GM18499 (cell line): ENCODE results near the gene SIGLEC5.

Source experiments
- ATAC-seq: cut with Tn5 transposase; IDR thresholded peaks from one replicate; pipeline ENCODE4 v1.9.1; 2021; ENCODE audit warnings: moderate number of reproducible peaks; ENCODE audit not compliant: insufficient read depth, unreplicated experiment

The SIGLEC5 gene

DNA sequence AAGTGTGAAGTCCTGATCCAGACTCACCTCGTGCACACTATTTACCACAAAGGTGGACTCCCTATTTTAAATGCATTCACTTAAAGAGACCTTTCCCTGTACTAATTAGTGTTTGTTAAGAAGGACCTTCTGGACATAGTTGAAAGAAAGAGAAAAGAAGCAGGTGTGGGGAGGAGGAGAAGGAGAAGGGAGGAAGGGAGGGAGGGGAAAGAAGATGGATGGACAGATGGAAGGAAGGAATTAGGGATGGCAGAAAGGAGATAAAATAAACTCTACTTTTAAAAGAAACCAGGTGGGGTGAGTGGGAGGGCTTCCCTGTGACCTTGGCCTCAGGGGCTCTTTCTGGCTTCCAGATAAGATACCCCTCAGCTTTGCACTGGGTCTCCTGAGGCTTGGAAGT, 37.7 kb downstream of the SIGLEC5 start:
- ATAC-seq = no peak

DNA sequence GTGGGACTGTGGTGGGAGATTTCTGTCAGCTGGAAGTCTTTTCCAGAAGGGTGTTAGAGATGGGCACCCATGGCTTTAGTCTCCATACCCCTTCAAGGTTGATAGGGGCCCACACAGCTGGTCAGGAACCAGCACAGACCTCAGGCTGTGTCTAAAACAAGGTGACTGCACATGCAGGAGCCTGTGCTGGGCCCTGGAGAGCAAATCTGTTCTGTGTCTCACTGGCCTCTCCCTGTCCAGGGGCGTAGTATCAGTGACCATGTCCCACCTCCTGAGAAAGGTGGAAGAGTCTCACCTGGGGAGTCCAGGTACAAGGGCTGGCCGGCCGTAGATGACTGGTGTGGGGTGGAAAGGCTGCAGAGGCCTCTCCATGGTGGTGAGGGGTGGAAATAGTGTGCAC, 39.8 kb downstream of the SIGLEC5 start:
- ATAC-seq = no peak

DNA sequence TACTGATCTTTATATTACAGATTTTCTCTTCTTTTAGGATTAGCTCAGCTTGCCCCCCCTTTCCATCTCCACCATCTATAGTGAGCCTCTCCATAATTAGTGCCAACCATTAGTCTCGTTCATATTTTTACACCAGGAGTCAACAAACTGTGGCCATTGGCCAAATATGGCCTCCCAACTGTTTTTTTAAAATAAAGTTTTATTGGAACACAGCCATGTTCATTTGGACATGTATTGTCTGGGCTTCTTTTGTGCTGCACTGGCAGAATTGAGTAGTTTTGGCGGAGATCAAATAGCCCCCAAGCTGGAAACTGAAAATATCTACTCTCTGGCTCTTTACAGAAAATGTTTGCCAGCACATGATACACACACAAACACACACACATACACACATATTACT, 40.7 kb downstream of the SIGLEC5 start:
- no peak for ATAC-seq

DNA sequence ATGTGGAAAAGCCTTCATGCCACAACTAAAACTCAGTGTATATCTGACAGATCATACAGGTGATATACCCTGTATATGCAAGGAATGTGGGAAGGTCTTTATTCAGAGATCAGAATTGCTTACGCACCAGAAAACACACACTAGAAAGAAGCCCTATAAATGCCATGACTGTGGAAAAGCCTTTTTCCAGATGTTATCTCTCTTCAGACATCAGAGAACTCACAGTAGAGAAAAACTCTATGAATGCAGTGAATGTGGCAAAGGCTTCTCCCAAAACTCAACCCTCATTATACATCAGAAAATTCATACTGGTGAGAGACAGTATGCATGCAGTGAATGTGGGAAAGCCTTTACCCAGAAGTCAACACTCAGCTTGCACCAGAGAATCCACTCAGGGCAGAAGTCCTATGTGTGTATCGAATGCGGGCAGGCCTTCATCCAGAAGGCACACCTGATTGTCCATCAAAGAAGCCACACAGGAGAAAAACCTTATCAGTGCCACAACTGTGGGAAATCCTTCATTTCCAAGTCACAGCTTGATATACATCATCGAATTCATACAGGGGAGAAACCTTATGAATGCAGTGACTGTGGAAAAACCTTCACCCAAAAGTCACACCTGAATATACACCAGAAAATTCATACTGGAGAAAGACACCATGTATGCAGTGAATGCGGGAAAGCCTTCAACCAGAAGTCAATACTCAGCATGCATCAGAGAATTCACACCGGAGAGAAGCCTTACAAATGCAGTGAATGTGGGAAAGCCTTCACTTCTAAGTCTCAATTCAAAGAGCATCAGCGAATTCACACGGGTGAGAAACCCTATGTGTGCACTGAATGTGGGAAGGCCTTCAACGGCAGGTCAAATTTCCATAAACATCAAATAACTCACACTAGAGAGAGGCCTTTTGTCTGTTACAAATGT, 42.7 kb downstream of the SIGLEC5 start:
- no peak for ATAC-seq

DNA sequence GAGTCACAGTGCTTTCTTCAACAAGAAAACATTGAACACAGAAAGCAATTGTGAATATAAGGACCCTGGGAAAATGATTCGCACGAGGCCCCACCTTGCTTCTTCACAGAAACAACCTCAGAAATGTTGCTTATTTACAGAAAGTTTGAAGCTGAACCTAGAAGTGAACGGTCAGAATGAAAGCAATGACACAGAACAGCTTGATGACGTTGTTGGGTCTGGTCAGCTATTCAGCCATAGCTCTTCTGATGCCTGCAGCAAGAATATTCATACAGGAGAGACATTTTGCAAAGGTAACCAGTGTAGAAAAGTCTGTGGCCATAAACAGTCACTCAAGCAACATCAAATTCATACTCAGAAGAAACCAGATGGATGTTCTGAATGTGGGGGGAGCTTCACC, 43.4 kb downstream of the SIGLEC5 start:
- ATAC-seq = no peak

DNA sequence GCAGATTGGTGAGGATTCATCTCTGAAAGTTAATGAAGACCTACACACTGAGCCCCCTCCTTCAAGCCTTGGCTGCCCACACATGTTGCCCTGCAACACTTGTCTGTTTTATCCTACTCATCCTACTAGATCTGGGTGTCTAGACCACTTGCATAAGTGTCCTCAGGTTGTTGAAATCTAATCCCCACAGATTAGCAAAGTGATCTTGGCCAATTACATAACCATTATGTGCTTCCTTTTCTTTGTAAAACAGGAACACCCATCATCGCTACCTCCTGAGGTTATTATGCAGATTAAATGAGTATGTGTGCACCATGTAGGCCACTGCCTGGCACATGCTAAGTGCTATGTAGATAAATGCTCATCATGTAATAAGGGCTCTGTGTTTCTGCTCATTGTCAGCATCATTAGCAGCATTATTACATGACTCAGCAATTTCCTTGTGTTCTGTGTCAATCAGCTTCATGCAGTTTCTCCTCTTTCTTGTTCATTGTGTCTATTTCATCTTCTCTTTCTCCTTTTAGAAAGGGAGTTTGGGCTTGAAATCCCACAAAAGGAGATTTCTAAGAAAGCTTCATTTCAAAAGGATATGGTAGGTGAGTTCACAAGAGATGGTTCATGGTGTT, 44.0 kb downstream of the SIGLEC5 start:
- ATAC-seq = no peak

DNA sequence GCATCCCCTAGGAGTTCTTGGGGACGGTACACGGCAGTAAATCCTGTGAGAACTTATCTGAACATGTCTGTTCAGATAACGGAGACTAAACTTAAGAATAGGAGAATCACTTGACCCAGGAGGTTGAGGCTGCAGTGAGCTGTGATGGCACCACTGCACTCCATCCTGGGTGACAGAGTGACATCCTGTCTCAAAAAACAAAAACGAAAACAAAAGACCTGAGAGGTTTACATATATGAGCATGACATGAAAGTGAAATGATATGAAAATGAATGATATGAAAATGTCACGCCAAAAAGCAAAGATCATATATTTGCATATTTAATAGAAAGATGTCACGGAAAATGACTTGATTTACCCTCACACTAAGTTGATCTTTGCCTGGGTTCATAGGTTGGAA, 53.4 kb downstream of the SIGLEC5 start:
- no peak for ATAC-seq

DNA sequence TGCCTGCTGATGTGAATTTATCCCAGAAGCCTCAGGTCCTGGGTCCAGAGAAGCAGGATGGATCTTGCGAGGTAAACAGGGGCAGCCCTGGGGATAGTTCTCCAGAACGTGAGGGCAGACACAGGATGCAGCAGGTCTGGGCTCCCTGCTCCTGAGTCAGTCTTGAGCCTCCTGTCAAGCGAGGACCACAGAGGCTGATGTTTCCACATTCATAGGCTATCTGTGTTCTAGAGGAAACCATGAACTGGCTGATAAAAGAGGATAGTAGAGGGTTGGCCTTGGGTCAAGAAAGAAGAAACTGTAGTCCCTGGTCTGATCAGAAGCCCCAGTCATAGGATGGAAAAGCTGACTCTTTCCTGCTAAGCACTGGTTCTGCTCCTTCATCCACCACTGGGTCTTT, 56.9 kb downstream of the SIGLEC5 start:
- no peak for ATAC-seq

DNA sequence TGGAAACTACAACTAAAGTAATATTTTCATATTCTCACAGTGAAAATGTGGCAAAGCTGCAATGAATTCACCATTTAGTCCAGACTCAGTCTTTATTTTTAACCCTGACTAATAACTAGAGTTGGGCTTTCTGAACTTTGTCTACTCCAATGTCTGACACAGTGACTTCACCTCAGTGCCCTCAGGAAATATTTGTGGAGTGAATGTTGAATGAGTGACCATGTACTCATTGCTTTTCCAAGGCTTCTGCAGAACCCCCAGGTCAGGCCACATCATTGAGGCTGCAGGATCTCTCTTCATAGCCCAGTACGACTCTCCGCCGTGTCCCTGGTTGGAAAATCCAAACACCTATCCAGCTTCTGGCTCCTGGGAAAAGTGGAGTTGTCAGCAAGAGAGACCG, 57.3 kb downstream of the SIGLEC5 start:
- ATAC-seq = no peak

DNA sequence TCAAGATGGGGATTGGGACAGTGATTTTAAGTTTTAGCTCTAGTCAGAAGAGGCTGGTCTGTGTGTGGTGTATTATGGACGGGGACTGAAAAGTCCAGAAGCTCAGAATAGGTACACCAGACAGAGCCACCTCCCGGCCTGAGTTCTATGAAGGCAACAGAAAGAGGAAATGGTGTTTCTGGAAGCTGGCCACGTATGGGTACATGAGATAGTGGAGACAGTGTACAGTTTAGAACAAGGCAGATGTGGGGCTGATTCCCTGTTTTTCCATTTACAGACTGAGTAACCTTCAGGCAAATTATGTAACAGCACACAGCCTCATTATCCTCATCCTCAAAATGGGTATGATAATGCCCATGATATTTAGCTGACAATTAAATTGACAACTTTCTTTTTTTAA, 57.8 kb downstream of the SIGLEC5 start:
- ATAC-seq = no peak

DNA sequence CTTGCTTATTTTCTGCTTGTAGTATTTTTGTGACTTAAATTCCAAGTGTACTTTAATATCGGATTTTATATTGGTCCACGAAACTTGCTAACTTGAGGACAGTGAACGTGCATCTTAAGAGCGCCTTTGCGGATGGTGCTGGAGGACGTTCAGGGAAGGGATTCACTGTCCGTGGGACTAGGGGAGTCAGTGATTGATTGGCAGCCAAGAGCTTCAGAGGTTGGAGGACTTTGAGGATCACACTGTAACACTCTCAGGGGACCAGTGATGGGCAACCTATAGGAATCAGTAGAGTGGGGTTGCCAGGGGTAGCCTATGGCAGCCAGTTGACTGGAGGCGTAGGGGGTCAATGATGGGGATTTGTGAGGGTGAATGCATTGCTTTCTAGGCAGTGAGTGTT, 58.6 kb downstream of the SIGLEC5 start:
- no peak for ATAC-seq

DNA sequence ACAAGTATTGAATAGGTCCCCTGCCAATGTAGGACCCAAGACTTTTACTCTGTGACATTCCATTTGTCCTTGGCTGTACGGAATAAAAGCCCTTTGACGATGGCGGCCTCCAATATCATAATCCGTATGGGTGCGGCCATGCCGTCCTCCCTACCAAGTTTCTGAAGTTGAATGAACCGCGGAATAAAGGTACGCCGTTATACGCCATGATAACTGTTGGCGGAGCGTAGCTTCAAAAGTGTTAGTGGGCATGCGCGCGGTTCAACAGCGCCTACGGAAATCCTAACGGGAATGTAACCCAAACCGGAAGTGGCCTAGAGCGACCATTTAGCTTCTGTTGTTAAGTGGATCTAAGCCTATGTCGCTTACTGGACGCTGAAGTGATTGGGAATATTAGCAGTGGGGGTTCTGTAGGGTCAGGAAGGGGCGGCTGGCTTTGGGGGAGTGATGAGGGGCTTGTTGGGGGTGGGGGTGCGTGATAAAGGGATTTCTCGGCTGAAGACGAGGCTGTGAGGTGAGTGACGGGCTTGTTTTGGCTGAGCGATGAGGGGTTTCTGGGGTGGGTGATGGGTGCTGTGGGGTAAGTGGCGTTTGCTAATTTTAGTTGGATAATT, 59.1 kb downstream of the SIGLEC5 start, which contains the start of gene ZNF175:
ZNF175 (plus strand) TSS at position 322 of the 614 bp plus-strand sequence. CDS start 2,047 bp downstream, outside the sequence.
- no peak for ATAC-seq

DNA sequence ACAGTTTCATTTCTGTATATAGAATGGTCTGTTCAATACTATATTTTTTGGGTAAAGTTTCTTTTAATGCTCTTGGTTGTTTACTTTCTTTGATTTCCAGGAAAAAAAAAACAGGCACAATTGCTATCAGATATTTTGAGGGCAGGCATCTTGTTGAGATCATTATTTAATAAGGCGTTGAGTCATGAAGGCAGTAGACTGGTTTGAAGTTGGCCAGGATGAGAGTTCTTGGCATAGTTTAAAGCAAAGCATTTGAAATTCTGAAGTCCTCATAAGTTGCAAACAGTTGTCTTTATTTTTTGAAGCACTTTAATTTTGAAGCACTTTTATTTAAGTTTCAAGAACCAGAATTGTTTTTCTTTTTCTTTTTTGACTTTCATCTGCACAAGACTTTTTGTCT, 61.7 kb downstream of the SIGLEC5 start:
- no peak for ATAC-seq

DNA sequence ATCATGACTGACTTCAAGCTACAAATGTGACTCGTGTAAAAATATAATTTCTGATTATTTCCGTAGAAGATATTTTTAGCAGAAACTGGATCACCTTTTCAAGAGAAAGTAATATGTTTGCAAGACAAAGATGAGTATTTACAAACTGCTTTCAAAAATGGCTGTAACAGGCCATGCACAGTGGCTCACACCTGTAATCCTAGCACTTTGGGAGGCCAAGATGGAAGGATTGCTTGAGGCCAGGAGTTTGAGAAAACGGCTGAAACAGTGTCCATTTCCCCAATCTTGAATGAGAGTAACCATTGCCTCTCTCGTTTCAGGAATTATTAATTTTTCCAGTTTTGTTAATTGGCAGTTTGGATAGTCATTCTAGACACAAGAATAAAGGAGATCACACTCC, 62.6 kb downstream of the SIGLEC5 start:
- ATAC-seq = no peak

DNA sequence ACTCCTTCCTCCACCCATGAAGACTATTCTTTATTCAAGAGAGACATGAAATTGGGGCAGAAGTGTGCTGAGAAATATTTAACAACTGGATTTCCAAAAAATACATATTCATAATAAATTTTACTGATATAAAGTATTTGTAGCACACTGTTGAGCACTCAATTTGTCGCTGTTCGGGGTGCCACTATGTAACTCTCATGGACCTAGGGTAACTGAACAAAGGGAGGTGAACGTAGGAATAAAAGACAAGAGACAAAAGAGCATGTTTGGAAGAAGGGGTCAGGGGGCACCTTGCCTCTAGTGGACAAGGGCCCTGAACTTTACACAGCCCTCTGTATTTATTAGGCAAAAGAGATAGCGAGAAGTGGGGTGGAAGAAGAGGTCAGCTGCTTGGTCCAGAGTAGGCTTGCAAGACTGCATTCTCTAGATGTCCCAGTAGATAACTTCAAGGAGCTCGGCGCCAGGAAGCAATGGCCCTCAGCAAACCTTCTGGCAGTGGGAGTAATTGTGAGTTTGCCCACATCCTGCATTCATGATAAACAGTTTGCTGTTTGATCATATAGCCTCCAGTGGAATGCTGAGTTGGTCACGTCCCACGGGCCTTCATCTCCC, 63.6 kb downstream of the SIGLEC5 start:
- no peak for ATAC-seq

DNA sequence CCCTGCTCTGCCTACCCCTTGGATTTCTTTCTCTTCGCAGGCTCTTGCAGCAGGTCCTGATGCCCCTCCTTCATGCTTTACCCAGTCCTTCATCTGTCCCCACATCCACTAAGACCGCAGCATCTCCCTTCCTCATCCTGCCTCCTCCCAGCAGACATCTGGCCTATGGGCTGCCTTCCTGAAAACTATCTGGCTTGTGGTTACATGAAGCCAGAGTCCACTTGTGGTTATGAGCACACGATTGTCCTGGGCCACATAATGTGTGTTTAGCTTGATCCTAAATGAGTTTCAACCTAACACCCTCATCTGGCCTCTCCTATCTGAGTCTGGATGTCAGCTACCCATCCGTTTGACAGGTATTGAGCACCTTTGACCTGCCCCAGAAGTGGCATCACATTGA, 64.6 kb downstream of the SIGLEC5 start:
- ATAC-seq = no peak

DNA sequence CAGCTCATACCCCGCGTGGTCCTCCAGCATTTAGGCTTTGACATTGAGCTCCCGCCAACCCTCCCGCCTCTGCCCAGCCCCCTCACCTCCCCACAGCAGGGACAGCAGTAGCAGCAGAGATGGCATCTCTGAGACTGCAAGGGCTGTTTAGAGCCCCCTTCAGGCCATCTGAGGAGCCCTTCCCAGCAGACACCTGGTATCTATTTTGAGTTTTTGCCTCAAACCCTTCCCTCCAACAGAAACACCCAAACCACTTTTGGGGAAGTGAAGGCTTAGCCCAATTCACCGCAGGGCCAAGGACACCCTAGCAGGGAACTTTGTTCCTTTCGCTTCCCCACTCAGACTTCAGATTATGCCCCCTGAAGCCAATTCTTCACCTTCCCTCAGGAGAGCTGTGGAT, 65.4 kb downstream of the SIGLEC5 start:
- ATAC-seq = no peak
